RWPE2 (cell line): ENCODE results near the gene FAM180A.

Experiments used
- ATAC-seq: fragments of 200-7000 bp; cut with Tn5 transposase; 3 replicates; pipeline ENCODE4 v1.9.1; 2021; ENCODE audit warnings: low read depth
- DNase-seq: peaks from one replicate; pipeline ENCODE4 v3.0.0-alpha.2; 2020; ENCODE audit warnings: low spot score
- H3K27ac ChIP-seq: fragments of 450-650 bp; 2 replicates; pipeline ENCODE4 v1.5.1; 2017; ENCODE audit warnings: mild to moderate bottlenecking; ENCODE audit not compliant: poor library complexity, severe bottlenecking
- H3K27me3 ChIP-seq: fragments of 250-450 bp; sonication (Bioruptor Pico); 2 replicates; pipeline ENCODE4 v1.5.1; 2021; ENCODE audit warnings: mild to moderate bottlenecking, moderate library complexity; ENCODE audit not compliant: insufficient read depth, poor library complexity, severe bottlenecking
- H3K36me3 ChIP-seq: fragments of 250-450 bp; sonication (Bioruptor Pico); 2 replicates; pipeline ENCODE4 v1.5.1; 2020; ENCODE audit warnings: low read depth, mild to moderate bottlenecking, moderate library complexity
- H3K4me1 ChIP-seq: fragments of 250-450 bp; sonication (Bioruptor Pico); 2 replicates; pipeline ENCODE4 v1.5.1; 2021; ENCODE audit warnings: mild to moderate bottlenecking, moderate library complexity; ENCODE audit not compliant: insufficient read depth, poor library complexity, severe bottlenecking
- H3K4me3 ChIP-seq: fragments of 250-450 bp; sonication (Bioruptor Pico); 2 replicates; pipeline ENCODE4 v1.5.1; 2021; ENCODE audit warnings: mild to moderate bottlenecking, moderate library complexity; ENCODE audit not compliant: severe bottlenecking
- H3K9me3 ChIP-seq: fragments of 250-450 bp; sonication (Bioruptor Pico); 2 replicates; pipeline ENCODE4 v1.5.1; 2021; ENCODE audit warnings: mild to moderate bottlenecking, moderate library complexity; ENCODE audit not compliant: severe bottlenecking
- CTCF ChIP-seq: fragments of 450-650 bp; IDR thresholded peaks from one replicate; pipeline ENCODE4 v1.5.1; 2017; ENCODE audit warnings: mild to moderate bottlenecking, moderate library complexity; ENCODE audit not compliant: poor library complexity, severe bottlenecking

Gene FAM180A

DNA sequence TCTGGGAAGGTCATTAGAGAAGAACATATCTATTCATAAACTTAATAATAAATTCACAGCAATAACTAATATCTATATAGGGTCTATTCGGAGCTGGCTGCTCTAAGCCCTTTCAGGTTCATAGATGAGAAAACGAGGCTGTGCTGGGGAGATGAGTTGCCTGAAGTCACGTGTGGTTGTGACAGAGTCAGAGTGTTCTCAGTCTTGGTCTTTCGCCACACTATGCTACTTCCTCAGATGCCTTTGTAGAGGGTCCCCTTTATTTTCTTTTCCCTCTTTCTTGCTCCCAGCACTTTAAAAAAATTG, 43.7 kb upstream of the FAM180A start:
- Histone ChIP-seq H3K4me1 (peaks cover 8% of the 10 kb centered on the region), H3K9me3 (no peaks in the 10 kb centered on the region), H3K27ac (no peak overlapping the region), H3K4me3 (no peak overlapping the region), H3K36me3 (no peaks in the 10 kb centered on the region), H3K27me3 (no peaks in the 10 kb centered on the region)
- no peak for ATAC-seq
- DNase-seq: no peak
- no peak for TF ChIP-seq CTCF

DNA sequence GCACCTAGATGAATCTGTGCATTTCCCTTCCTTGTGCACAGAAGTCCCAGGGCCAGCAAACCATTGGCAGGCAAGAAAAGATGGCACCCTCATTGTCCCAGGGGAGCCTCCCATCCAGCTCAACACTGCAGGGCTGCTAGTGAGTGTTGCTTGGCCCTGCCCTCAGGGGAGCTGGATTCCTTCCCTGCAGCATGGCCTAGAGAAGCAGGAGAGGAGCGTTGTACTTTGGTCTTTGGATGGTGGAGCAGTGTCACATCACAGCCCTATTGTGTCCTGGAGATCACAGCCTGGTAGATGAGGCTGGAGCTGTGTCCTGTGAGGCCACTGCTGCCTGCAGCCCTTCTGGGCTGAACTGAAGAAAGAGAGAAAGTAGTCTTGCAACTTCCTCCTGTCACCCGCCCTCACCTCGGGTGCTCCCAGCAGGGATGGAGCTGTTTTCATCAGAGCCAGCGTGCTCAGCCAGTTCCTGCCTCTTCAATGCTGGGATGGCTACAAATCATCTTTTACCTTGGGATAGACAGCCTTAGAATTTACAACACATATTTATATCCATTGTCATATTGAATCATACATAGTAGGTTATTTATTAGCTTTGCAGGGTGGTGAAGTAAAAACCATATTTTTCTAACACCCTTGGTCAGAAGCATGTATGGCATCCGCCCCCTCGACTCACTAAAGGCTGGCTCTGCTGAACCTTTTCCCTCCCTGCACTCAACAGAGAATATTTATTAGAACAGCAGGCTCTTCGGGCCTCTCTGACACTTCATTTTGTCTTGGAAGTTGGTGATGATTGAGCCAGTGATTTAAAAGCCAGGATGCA, 43.1 kb upstream of the FAM180A start:
- no peak overlapping the region for H3K27ac ChIP-seq
- no peak for TF ChIP-seq CTCF
- H3K27me3 ChIP-seq: no peaks in the 10 kb centered on the region
- ATAC-seq (no peak), DNase-seq (no peak)
- no peaks in the 10 kb centered on the region for H3K9me3 ChIP-seq
- no peak overlapping the region for H3K4me3 ChIP-seq
- peaks cover 8% of the 10 kb centered on the region for H3K4me1 ChIP-seq
- no peaks in the 10 kb centered on the region for H3K36me3 ChIP-seq

GRCh38 chr7:135790371-135790977, 41.9 kb upstream of the FAM180A start:
- H3K27me3 ChIP-seq: no peaks in the 10 kb centered on the region
- no peaks in the 10 kb centered on the region for H3K36me3 ChIP-seq
- H3K4me1 ChIP-seq: no peaks in the 10 kb centered on the region
- no peaks in the 10 kb centered on the region for H3K9me3 ChIP-seq
- DNase-seq (no peak), ATAC-seq (no peak)
- no peak for TF ChIP-seq CTCF
- no peak overlapping the region for H3K4me3 ChIP-seq
- H3K27ac ChIP-seq: no peak overlapping the region

DNA sequence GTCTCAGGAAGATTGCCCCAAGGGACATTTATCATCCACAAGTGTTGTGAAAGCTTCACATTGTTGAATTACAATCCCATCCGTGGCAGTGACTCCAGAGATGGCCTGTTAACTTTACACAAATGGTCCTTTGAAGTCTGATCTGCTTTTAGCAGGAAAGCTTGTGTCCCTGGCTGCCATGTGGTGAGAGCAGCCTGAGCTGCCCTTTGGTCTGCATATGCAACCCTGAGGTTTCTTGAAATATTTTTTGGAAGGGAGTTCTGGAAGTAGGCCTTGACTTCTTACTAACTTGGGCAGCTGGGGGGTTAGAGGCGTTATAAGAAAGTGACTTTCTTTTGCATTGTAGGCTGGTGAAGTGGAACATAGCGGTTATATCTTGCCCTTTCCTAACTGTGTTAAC, 41.3 kb upstream of the FAM180A start:
- ATAC-seq (no peak), DNase-seq (no peak)
- Histone ChIP-seq H3K27ac (no peak overlapping the region), H3K36me3 (no peaks in the 10 kb centered on the region), H3K4me1 (no peaks in the 10 kb centered on the region), H3K4me3 (no peak overlapping the region), H3K9me3 (no peaks in the 10 kb centered on the region), H3K27me3 (no peaks in the 10 kb centered on the region)
- no peak for TF ChIP-seq CTCF

GRCh38 chr7:135789431-135789830, 40.8 kb upstream of the FAM180A start:
- TF ChIP-seq CTCF: no peak
- Histone ChIP-seq H3K36me3 (no peaks in the 10 kb centered on the region), H3K4me1 (no peaks in the 10 kb centered on the region), H3K4me3 (no peak overlapping the region), H3K27me3 (no peaks in the 10 kb centered on the region), H3K27ac (no peak overlapping the region), H3K9me3 (no peaks in the 10 kb centered on the region)
- DNase-seq: no peak
- no peak for ATAC-seq
